ENCODE measurements around the gene LDLRAP1.

Gene LDLRAP1

GRCh38 chr1:25515033-25515432 lies 28.4 kb upstream of the LDLRAP1 start:
- no peaks in the 10 kb centered on the region for H3K36me3 ChIP-seq
- no peaks in the 10 kb centered on the region for H3K4me1 ChIP-seq
- no peaks in the 10 kb centered on the region for H3K27me3 ChIP-seq
- no peaks in the 10 kb centered on the region for H3K9me3 ChIP-seq
- no peak for TF ChIP-seq CTCF (IDR thresholded peaks at IDR 0.05; ENCODE audit: low read depth, low read length)
- no peak overlapping the region for H3K4me3 ChIP-seq (ENCODE audit: low read depth, low read length)
- no peak for DNase-seq

GRCh38 chr1:25516686-25517085 lies 26.7 kb upstream of the LDLRAP1 start:
- Histone ChIP-seq H3K4me1 (no peaks in the 10 kb centered on the region), H3K36me3 (no peaks in the 10 kb centered on the region), H3K9me3 (no peaks in the 10 kb centered on the region), H3K27me3 (no peaks in the 10 kb centered on the region), H3K4me3 (ENCODE audit: low read depth, low read length) (no peak overlapping the region)
- no peak for DNase-seq
- TF ChIP-seq CTCF (IDR thresholded peaks at IDR 0.05; ENCODE audit: low read depth, low read length), result no peak

- Histone ChIP-seq H3K4me3 (ENCODE audit: low read depth, low read length) (no peak overlapping the region), H3K9me3 (no peaks in the 10 kb centered on the region), H3K36me3 (no peaks in the 10 kb centered on the region), H3K27me3 (no peaks in the 10 kb centered on the region), H3K4me1 (no peaks in the 10 kb centered on the region)
- DNase-seq, result no peak
- no peak for TF ChIP-seq CTCF (IDR thresholded peaks at IDR 0.05; ENCODE audit: low read depth, low read length)
Measured at GRCh38 chr1:25517476-25518394, 25.7 kb upstream of the LDLRAP1 start.

GRCh38 chr1:25519624-25520023 lies 23.8 kb upstream of the LDLRAP1 start:
- H3K36me3 ChIP-seq, result no peaks in the 10 kb centered on the region
- H3K4me3 ChIP-seq (ENCODE audit: low read depth, low read length), result no peak overlapping the region
- H3K27me3 ChIP-seq, result no peaks in the 10 kb centered on the region
- no peaks in the 10 kb centered on the region for H3K4me1 ChIP-seq
- no peak for DNase-seq
- no peaks in the 10 kb centered on the region for H3K9me3 ChIP-seq
- no peak for TF ChIP-seq CTCF (IDR thresholded peaks at IDR 0.05; ENCODE audit: low read depth, low read length)

- no peaks in the 10 kb centered on the region for H3K9me3 ChIP-seq
- peak; percentile 46 for DNase-seq
- TF ChIP-seq CTCF (IDR thresholded peaks at IDR 0.05; ENCODE audit: low read depth, low read length), result peak; percentile 66
- H3K27me3 ChIP-seq, result no peaks in the 10 kb centered on the region
- H3K36me3 ChIP-seq, result no peaks in the 10 kb centered on the region
- no peak overlapping the region for H3K4me3 ChIP-seq (ENCODE audit: low read depth, low read length)
- no peaks in the 10 kb centered on the region for H3K4me1 ChIP-seq
Measured at GRCh38 chr1:25520446-25521061, 22.9 kb upstream of the LDLRAP1 start.
